ENCODE measurements around the gene FOXP2.

DNA sequence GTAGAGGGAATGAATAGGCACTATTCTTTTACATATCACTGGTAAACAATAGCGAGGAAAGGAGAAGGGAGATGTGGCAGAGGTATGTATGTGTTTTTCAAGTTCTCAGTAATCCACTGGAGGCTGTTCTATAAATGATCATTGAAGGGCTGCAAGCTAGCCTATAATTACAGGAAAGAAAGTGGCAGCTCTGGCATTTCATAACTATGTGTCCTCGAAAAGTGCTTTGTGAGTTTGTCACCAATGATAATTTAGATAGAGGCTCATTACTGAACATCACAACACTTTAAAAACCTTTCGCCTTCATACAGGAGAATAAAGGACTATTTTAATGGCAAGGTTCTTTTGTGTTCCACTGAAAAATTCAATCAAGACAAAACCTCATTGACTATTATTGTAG lies 235.1 kb downstream of the FOXP2 start:
- TF ChIP-seq CTCF (IDR thresholded peaks at IDR 0.05; ENCODE audit: low read depth, low read length, missing input control) (no peak), GABPA (IDR thresholded peaks at IDR 0.05 in 1 of 2, conservative IDR thresholded peaks at IDR 0.05 in 1 of 2) (no peak), RAD21 (IDR thresholded peaks at IDR 0.05) (no peak), ZBTB33 (IDR thresholded peaks at IDR 0.05) (no peak), RXRA (IDR thresholded peaks at IDR 0.05) (no peak), SP1 (IDR thresholded peaks at IDR 0.05) (no peak), YY1 (IDR thresholded peaks at IDR 0.05) (no peak), JUND (IDR thresholded peaks at IDR 0.05) (no peak)
